A204.1 (cell line): ENCODE results near the gene RELN.
A peak's percentile ranks its signal among the peaks of the same experiment; 100 is the strongest.
"Not testable (repeated sequence)": the region's sequence is repeated elsewhere in the genome, so short reads cannot be mapped to it uniquely, and the experiment has no call there.

Experiments
- FAIRE-seq: peaks from 2 replicates; lab custom pipeline; 2012; peaks lifted over from hg19 to GRCh38; lab: Jason Lieb, UNC

RELN gene

GRCh38 chr7:103989200-103989784 is at the start of gene RELN:
TSS of gene RELN (minus strand) at chr7:103989658. CDS start at chr7:103989356, 302 bp downstream.
- FAIRE-seq = no peak

- peak; percentile 32 for FAIRE-seq
Observed at GRCh38 chr7:104038136-104038535, 48.7 kb upstream of the RELN start.

- not testable (repeated sequence) for FAIRE-seq
Observed at GRCh38 chr7:104036889-104037288, 47.4 kb upstream of the RELN start.

DNA sequence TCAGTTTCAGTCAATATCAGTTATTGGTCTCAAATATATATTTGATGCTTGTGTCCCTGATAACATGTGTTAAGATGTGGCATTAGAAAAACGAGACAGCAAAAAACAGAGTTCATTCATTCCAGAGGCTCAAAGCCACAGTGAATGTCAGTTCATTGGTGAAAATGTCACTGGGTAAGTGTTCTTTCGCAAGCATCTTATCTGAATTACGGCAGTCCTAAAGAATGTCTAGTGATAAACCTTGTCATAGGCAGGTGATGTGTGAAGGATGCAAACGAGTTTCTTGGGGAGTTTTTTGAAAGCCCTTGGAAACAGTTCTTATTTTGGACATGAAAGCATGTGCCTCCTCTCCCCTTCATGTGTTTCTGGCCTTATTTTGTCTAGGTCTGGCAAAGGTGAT is 45.9 kb upstream of the RELN start:
- no peak for FAIRE-seq

DNA sequence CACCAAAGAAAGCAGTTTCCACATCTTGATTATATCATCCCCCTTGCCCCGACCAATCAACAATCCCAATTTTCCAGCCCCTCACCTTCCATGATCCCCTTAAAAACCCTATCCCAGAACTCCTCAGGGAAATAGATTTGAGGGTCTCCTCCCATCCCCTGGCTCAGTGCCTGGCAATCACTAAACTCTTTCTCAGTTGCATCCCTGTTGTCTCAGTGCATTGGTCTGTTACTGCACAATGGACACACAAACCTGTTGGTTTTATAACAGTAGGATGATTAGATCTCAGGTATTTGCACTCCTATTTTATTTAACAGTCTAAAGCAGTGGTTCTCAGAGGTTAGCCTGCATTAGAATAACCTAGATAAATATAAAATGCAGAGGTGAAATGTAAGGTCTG is 45.2 kb upstream of the RELN start:
- no peak for FAIRE-seq

- FAIRE-seq = no peak
Observed at GRCh38 chr7:104033837-104034236, 44.4 kb upstream of the RELN start.

GRCh38 chr7:104032486-104032885 is 43.0 kb upstream of the RELN start:
- FAIRE-seq = no peak

- FAIRE-seq = no peak
Observed at GRCh38 chr7:104029765-104030164, 40.3 kb upstream of the RELN start.

DNA sequence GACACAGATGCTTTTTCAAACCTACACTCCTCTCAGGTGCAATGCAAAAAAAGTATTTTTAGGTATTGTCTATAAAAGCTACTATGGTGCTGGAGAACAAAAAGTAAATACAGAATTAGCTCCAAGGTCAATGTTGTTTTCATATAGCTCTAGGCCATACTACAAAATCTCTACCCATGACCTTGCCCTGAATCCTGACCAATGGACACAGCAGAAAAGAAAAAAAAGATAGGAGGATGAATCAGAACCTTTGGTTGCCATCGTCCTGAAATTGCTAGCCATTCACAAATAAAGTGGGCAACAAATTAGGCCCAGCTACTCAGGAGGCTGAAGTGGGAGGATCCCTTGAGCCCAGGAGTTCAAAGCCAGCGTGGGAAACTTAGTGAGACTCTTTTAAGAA is 35.2 kb upstream of the RELN start:
- FAIRE-seq = no peak

DNA sequence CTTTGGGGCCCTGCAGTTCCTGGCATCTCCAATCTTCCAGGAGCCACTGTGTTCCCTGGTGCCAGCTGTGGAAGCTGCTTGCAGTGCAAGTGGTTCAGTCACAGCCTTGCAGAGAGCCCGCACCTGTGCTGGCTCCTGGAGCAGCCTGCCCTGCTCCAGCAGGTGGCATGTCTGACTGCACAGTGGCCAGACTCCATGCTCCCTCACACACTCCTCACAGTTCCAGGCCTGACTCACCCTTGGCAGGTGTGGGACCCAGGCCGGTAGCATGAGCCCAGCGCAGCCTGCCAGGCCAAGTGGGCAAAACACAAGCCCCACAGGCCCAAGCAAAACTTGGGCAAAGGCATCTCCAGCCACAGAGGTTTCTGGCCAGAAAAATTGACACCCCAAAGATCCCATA is 33.6 kb upstream of the RELN start:
- no peak for FAIRE-seq

GRCh38 chr7:104018425-104018824 is 29.0 kb upstream of the RELN start:
- no peak for FAIRE-seq

DNA sequence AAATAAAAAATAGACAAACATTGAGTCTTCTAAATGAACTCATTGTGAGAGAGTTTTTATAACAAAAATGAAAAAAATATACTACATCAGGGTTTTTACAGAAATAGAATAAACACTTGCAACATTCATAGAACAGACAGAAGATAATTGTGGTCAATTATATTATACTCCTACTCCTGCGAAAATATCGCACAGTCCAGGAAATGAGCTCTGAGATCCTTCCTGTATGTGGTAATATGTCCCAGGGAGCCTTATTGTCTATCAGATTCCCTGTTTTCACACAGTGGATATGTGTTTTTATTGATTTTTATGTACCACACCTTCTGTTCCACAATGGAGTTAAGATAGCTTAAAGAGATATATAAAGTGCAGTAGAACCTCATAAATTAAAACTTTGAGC is 27.5 kb upstream of the RELN start:
- no peak for FAIRE-seq

DNA sequence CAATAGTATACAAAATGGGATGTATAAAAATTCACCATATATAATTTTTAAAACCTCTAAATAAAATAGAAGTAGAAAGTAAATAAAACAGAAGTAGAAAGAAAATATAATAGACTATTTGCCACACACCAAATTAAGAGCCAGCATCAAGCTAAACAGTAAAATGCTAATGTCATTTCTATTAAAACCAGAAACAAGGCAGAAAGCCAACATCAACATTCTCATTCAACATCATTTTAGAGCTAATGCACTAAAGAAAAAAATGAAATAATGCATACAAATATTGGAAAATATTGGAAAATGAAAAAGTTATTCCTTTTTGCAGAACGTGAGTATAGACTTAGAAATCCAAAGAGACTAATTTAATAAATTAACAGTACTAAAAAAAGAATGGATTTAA is 23.4 kb upstream of the RELN start:
- no peak for FAIRE-seq

DNA sequence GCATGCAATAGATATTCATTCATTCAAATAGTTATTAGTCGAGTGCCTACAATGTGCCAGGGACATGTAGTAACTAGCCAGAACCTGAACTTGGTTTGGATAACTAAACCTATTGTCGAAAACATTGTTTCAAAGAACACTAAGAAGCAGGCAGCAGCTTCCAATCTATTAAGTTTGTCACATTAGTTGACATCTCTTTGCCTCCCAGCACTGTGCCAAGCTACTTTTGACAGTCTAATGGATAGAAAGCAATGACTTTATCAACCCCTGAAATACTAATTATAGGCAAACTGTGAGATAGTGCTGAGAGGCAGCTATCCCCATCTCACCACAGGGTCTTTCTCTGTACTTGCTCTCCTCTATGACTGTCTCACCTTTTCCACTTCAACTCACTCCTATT is 22.4 kb upstream of the RELN start:
- no peak for FAIRE-seq

GRCh38 chr7:104010052-104010909 is 20.8 kb upstream of the RELN start:
- no peak for FAIRE-seq

DNA sequence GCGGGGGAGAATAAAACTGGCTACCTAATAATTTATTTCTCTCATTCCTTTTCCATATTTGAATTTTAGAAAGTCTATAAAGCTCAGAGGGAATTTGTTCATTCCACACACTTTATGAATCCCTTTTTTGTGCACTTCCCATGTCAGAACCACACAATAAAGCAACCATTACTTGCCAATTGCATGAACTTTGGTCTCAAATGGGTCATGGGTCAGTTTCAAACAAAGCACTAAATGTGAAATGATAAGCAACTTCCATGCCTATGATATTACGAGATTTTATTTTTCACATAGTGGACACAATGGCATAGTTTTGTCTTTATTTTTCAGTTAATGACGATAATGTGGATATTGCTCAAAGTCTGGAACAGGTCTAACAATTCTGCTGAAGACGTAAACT is 18.6 kb upstream of the RELN start:
- FAIRE-seq = no peak

GRCh38 chr7:104007614-104008013 is 18.2 kb upstream of the RELN start:
- no peak for FAIRE-seq

- no peak for FAIRE-seq
Observed at GRCh38 chr7:104005197-104005596, 15.7 kb upstream of the RELN start.

DNA sequence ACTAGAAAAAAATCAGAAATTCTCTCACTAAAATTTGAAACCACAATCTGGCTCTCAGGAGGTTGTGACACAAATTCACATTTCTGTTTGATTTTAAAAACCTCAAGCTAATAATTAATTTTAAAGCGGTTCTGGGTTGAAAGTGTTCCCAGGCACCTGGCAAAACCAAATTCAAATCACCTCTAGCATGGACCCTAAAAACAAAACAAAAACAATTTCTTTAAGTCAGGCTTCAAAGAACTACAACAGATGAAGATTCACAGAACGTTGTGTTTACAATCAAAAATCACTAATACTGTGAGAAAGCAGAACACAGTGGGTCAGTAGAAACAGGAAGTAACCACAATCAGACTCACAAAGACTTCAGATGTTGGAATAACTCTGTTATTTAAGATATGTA is 7.2 kb upstream of the RELN start:
- no peak for FAIRE-seq

DNA sequence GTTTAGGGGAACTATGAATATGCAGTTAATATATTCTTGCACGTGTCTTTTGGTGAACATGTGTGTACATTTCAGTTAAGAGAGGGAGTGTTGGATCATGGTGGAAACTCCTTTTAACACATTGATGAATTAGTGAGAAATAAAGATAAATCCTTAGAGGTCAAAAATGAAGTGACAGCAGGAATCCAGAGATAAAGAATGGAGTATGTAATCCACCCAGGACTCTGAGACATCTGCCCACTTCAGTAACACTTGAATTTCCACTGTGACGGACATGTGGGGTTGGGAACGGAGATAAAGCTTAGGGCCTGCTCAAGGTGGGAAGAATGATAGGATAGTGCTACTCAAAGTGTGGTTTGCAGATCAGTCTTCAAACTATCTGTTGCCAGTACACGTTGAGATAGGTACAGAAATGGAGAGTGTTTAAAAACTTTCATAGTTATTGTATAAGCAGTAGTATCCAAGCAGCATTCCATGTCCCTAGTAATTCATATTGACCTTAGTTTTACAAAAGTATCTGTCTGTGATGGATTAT is 6.6 kb upstream of the RELN start:
- FAIRE-seq = no peak

GRCh38 chr7:103995554-103995953 is 6.1 kb upstream of the RELN start:
- FAIRE-seq = no peak

DNA sequence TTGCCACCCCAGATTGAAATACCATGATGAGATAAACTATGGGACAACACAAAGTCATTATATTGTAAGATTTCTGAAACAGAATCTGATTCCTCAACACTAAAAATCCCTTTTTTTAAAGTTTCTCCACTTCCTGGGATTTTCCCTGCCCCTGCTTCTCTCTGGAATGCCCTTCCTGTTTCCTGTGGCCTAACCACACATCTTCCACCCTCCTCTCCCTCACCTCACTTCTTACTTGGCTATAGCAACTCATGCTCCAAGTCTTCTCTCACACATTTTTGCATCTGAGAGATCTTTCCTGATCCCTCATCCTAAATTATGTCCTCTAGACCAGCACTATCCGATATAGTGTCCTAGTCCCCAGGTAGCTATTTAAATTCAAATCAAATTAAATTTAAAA is 4.1 kb upstream of the RELN start:
- no peak for FAIRE-seq

GRCh38 chr7:103991406-103991805 is 1.9 kb upstream of the RELN start:
- no peak for FAIRE-seq

- FAIRE-seq = no peak
Observed at GRCh38 chr7:103990991-103991390, 1.5 kb upstream of the RELN start.
